Ovary (tissue), 9 donors: Measurements from ENCODE around the gene STS. TPM values are rescaled to one million over a fixed set of nuclear protein-coding genes. Genes with fewer than 3 reads are reported as not detected.

Experiments used
- DNase-seq, 5 donors: peaks; one replicate each; pipeline ENCODE4 v3.0.0-alpha.2; 2019 to 2020
- H3K27ac ChIP-seq, 2 donors: fragments of 200-600 bp; one replicate each; pipeline versions ENCODE4 v1.5.1 to v1.8.0; 2019 to 2022
- H3K27me3 ChIP-seq: fragments of 200-600 bp; one replicate; pipeline ENCODE4 v1.8.0; 2022
- H3K36me3 ChIP-seq: fragments of 200-600 bp; sonication (generic); one replicate; pipeline ENCODE4 v1.5.1; 2019
- H3K4me1 ChIP-seq: one replicate; pipeline ENCODE4 v1.8.1; 2013; ENCODE audit warnings: mild to moderate bottlenecking, moderate library complexity; ENCODE audit not compliant: insufficient read depth
- H3K4me3 ChIP-seq: fragments of 200-600 bp; sonication (generic); one replicate; pipeline ENCODE4 v1.5.1; 2017
- H3K9me3 ChIP-seq, 2 donors: fragments of 200-600 bp in 1 of 2; sonication (generic) in 1 of 2; one replicate each; pipeline versions ENCODE4 v1.5.1 to v1.8.1; 2013 to 2019; ENCODE audit warnings: mild to moderate bottlenecking in 1 of 2, moderate library complexity in 1 of 2
- CTCF ChIP-seq, 3 donors: fragments of 450-650 bp in 2 of 3; fragments of 200-600 bp in 1 of 3; IDR thresholded peaks; one replicate each; pipeline versions ENCODE4 v1.5.1 to v1.8.0; 2016 to 2022; ENCODE audit warnings: antibody characterized with exemption in 3 of 3, mild to moderate bottlenecking in 1 of 3
- EP300 ChIP-seq: sonication (generic); formaldehyde crosslinking; IDR thresholded peaks from one replicate; pipeline ENCODE4 v1.6.1; 2017; ENCODE audit warnings: antibody characterized with exemption
- POLR2A ChIP-seq: fragments of 450-650 bp; IDR thresholded peaks from one replicate; pipeline ENCODE4 v1.6.1; 2017; ENCODE audit warnings: antibody characterized with exemption, mild to moderate bottlenecking, moderate library complexity
- whole genome bisulfite sequencing, 3 donors: extraction: QIAGEN DNeasy Blood & Tissue Kit in 1 of 3; methylation state at CpG; one replicate each; pipeline versions ENCODE4 v1.1.5 to v1.1.7; 2013 to 2017; 5-methylcytosine and 5-hydroxymethylcytosine counted together
- intact Hi-C, 4 donors: fragments of 100-400 bp; cut with DNase I; formaldehyde crosslinking; loops; one replicate each; pipeline versions ENCODE4 v1.11.0 to v1.15.1; 2022 to 2023
- polyA plus RNA-seq, 2 donors: library from polyadenylated mRNA; stranded (reverse); fragments of 200-250 nt in 1 of 2; fragments of 350-450 nt in 1 of 2; fragmentation: Illumina TruSeq in 1 of 2; extraction: RNeasy Lipid Tissue Mini Kit (QIAGEN cat#74804) in 1 of 2; gene quantifications; one replicate each; pipeline ENCODE4 v1.2.3, GENCODE V29; 2013 to 2014
- total RNA-seq, 7 donors: library from RNA; depleted of rRNA in 2 of 7; stranded (reverse); fragments of >200 nt in 2 of 7; fragmentation: NEBNext Ultra II Directional in 3 of 7; extraction: Animal tissue kit (Norgen Biotek cat#: 25700) in 3 of 7; gene quantifications; one replicate each; pipeline versions ENCODE4 v1.1.0 to v1.2.4, GENCODE V29; 2016 to 2023
- donor health status: DM: no; HTN: no; CAD: no; lungs with moderate emphysema.
- donor health status: DM: no; HTN: no; CAD: no.
- donor health status: Bipolar disorder and iron deficiency.
- donor health status: DM: yes; HTN: yes; CAD: no.
- donor health status: DM: no; HTN: no; CAD: no.
- donor health status: DM: yes; HTN: yes; CAD: no.

STS gene
- total and polyA plus RNA-seq, 9 donors, result 2.6 to 11.7 (median 6.1) TPM

- intact Hi-C loops, result no loop called here
- Histone ChIP-seq H3K9me3 (no peaks in the 10 kb centered on the region), H3K4me3 (no peak overlapping the region), H3K4me1 (no peaks in the 10 kb centered on the region), H3K36me3 (no peaks in the 10 kb centered on the region), H3K27me3 (no peaks in the 10 kb centered on the region), H3K27ac (no peak overlapping the region)
- no peak for TF ChIP-seq CTCF (IDR thresholded peaks at IDR 0.05)
- DNase-seq, result no peak
- 82 to 85% (median 84%) methylated on average over 7 of the region's 7 CpGs for WGBS, 3 donors
Measured at GRCh38 chrX:7154041-7154597, 6.6 kb downstream of the STS start.

GRCh38 chrX:7155163-7155562 is 7.7 kb downstream of the STS start:
- Histone ChIP-seq H3K27me3 (no peaks in the 10 kb centered on the region), H3K4me3 (no peak overlapping the region), H3K27ac (no peak overlapping the region), H3K4me1 (no peaks in the 10 kb centered on the region), H3K36me3 (no peaks in the 10 kb centered on the region), H3K9me3 (no peaks in the 10 kb centered on the region)
- TF ChIP-seq POLR2A, result no peak
- TF ChIP-seq EP300, result no peak
- no peak for TF ChIP-seq CTCF (IDR thresholded peaks at IDR 0.05)
- DNase-seq, result no peak
- WGBS, 3 donors, result 95 to 98% (median 98%) methylated on average over 1 of the region's 1 CpG
- intact Hi-C loops, result no loop called here

GRCh38 chrX:7156879-7157278 is 9.4 kb downstream of the STS start:
- Histone ChIP-seq H3K4me3 (no peak overlapping the region), H3K9me3 (no peaks in the 10 kb centered on the region), H3K4me1 (no peaks in the 10 kb centered on the region), H3K27ac (no peak overlapping the region), H3K27me3 (no peaks in the 10 kb centered on the region), H3K36me3 (no peaks in the 10 kb centered on the region)
- TF ChIP-seq EP300 (no peak), POLR2A (no peak)
- DNase-seq, result no peak
- intact Hi-C loops, result no loop called here
- WGBS, 3 donors, result 83 to 91% (median 89%) methylated on average over 3 of the region's 3 CpGs

GRCh38 chrX:7158468-7158990 is 11.0 kb downstream of the STS start:
- Histone ChIP-seq H3K4me1 (no peaks in the 10 kb centered on the region), H3K9me3 (no peaks in the 10 kb centered on the region), H3K27ac (no peak overlapping the region), H3K36me3 (no peaks in the 10 kb centered on the region), H3K4me3 (no peak overlapping the region), H3K27me3 (no peaks in the 10 kb centered on the region)
- TF ChIP-seq EP300, result no peak
- TF ChIP-seq CTCF (IDR thresholded peaks at IDR 0.05), result no peak
- TF ChIP-seq POLR2A, result no peak
- 50 to 63% (median 54%) methylated on average over 5 of the region's 5 CpGs for WGBS, 3 donors
- DNase-seq, result no peak
- intact Hi-C loops, result no loop called here

GRCh38 chrX:7159149-7159861 is 11.8 kb downstream of the STS start:
- no peaks in the 10 kb centered on the region for H3K9me3 ChIP-seq
- H3K27me3 ChIP-seq, result no peaks in the 10 kb centered on the region
- WGBS, 3 donors, result 71 to 84% (median 79%) methylated on average over 7 of the region's 7 CpGs
- H3K4me1 ChIP-seq, result peaks cover 3% of the 10 kb centered on the region
- no peaks in the 10 kb centered on the region for H3K36me3 ChIP-seq
- intact Hi-C loops, result no loop called here
- no peak overlapping the region for H3K4me3 ChIP-seq
- TF ChIP-seq EP300, result no peak
- TF ChIP-seq POLR2A, result no peak
- TF ChIP-seq CTCF (IDR thresholded peaks at IDR 0.05), result no peak
- DNase-seq, result no peak
- no peak overlapping the region for H3K27ac ChIP-seq
